Activated naive CD4-positive, alpha-beta T cell treated with anti-CD3 and anti-CD28 coated beads, Interleukin-2, amount 10 ng/mL, durations not matched to agents 7 days and 5 days (primary cell): ENCODE measurements around the gene IGSF9B.
A peak's percentile ranks its signal among the peaks of the same experiment; 100 is the strongest.

ENCODE experiments used
- CTCF ChIA-PET: fragments of 350-600 bp; sonication (Branson Sonifier 250); formaldehyde crosslinking; loops from one replicate; lab custom pipeline; 2021; ENCODE audit warnings: antibody characterized with exemption; lab: Charles Lee
- DNase-seq: peaks from one replicate; pipeline ENCODE4 v3.0.0-alpha.2; 2020
- H3K27ac Mint-ChIP-seq: one replicate; pipeline ENCODE4 v1.8.0; 2021; ENCODE audit warnings: mild to moderate bottlenecking, moderate library complexity, mixed read lengths
- H3K27me3 Mint-ChIP-seq: one replicate; pipeline ENCODE4 v1.8.0; 2021; ENCODE audit warnings: mild to moderate bottlenecking, mixed read lengths
- H3K36me3 Mint-ChIP-seq: one replicate; pipeline ENCODE4 v1.8.0; 2021; ENCODE audit warnings: mixed read lengths
- H3K4me1 Mint-ChIP-seq: one replicate; pipeline ENCODE4 v1.8.0; 2021; ENCODE audit warnings: mixed read lengths
- H3K4me3 Mint-ChIP-seq: one replicate; pipeline ENCODE4 v1.8.0; 2021; ENCODE audit warnings: mild to moderate bottlenecking, moderate library complexity, mixed read lengths
- H3K9me3 Mint-ChIP-seq: one replicate; pipeline ENCODE4 v1.8.0; 2021; ENCODE audit warnings: mixed read lengths

The IGSF9B gene

GRCh38 chr11:133955081-133955891 lies 1.5 kb downstream of the IGSF9B start:
- H3K4me3 Mint-ChIP-seq, result peak overlapping the region; percentile 92
- CTCF ChIA-PET, result interaction anchor here (0.8 to 2.4 kb wide), 9 partner anchors 8 to 89 kb away, joined by 3 to 15 read pairs (median 4); no protein-coding TSS in a partner anchor
- peak; percentile 74 for DNase-seq
- peaks cover 26% of the 10 kb centered on the region for H3K36me3 Mint-ChIP-seq
- H3K27me3 Mint-ChIP-seq, result peaks cover 38% of the 10 kb centered on the region
- H3K9me3 Mint-ChIP-seq, result no peaks in the 10 kb centered on the region
- peaks cover 66% of the 10 kb centered on the region for H3K4me1 Mint-ChIP-seq
- H3K27ac Mint-ChIP-seq, result peak overlapping the region; percentile 68

GRCh38 chr11:133953999-133954398 lies 2.8 kb downstream of the IGSF9B start:
- Mint-ChIP-seq H3K9me3 (no peaks in the 10 kb centered on the region), H3K36me3 (peaks cover 34% of the 10 kb centered on the region), H3K4me1 (peaks cover 79% of the 10 kb centered on the region), H3K27me3 (peaks cover 25% of the 10 kb centered on the region), H3K4me3 (peak overlapping the region; percentile 92), H3K27ac (peak overlapping the region; percentile 85)
- DNase-seq, result no peak
- CTCF ChIA-PET, result no interaction called here

DNA sequence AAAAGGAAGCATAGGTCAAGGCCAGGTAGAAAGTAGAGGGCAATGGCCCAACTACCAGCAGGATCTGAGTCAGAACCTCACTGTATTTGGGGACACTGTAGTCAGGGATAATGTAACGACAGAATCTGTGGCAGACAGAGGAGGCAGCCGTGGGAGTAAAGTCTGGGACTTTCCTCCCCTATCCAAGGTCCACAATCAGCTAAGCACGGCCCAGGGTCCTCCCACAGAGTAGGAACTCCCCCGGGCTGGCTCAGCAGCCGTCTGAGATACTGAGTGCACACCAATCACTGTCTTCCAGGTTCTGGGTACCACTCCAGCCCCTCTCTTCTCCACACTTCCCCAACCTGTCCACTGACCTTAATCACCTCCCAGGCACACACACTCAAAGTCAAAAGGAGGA lies 3.2 kb downstream of the IGSF9B start:
- CTCF ChIA-PET, result no interaction called here
- Mint-ChIP-seq H3K27me3 (peaks cover 21% of the 10 kb centered on the region), H3K4me3 (peak overlapping the region; percentile 92), H3K27ac (peak overlapping the region; percentile 85), H3K36me3 (peaks cover 34% of the 10 kb centered on the region), H3K9me3 (no peaks in the 10 kb centered on the region), H3K4me1 (peaks cover 82% of the 10 kb centered on the region)
- no peak for DNase-seq

- peaks cover 38% of the 10 kb centered on the region for H3K36me3 Mint-ChIP-seq
- CTCF ChIA-PET, result no interaction called here
- no peaks in the 10 kb centered on the region for H3K9me3 Mint-ChIP-seq
- peaks cover 85% of the 10 kb centered on the region for H3K4me1 Mint-ChIP-seq
- H3K27ac Mint-ChIP-seq, result peak overlapping the region; percentile 85
- H3K27me3 Mint-ChIP-seq, result peaks cover 10% of the 10 kb centered on the region
- DNase-seq, result peak; percentile 47
- H3K4me3 Mint-ChIP-seq, result peak overlapping the region; percentile 92
Observed at GRCh38 chr11:133952199-133953190, 4.3 kb downstream of the IGSF9B start.

GRCh38 chr11:133951327-133952198 lies 5.2 kb downstream of the IGSF9B start:
- peaks cover 88% of the 10 kb centered on the region for H3K4me1 Mint-ChIP-seq
- peak overlapping the region; percentile 17 for H3K4me3 Mint-ChIP-seq
- H3K36me3 Mint-ChIP-seq, result peaks cover 41% of the 10 kb centered on the region
- no peaks in the 10 kb centered on the region for H3K9me3 Mint-ChIP-seq
- no peak for DNase-seq
- CTCF ChIA-PET, result no interaction called here
- H3K27me3 Mint-ChIP-seq, result peaks cover 3% of the 10 kb centered on the region
- peak overlapping the region; percentile 85 for H3K27ac Mint-ChIP-seq

- CTCF ChIA-PET, result interaction anchor here (4.1 kb wide), 1 partner anchor 8 kb away, joined by 19 read pairs; no protein-coding TSS in a partner anchor
- H3K27me3 Mint-ChIP-seq, result peaks cover 3% of the 10 kb centered on the region
- H3K4me1 Mint-ChIP-seq, result peaks cover 95% of the 10 kb centered on the region
- peak overlapping the region; percentile 75 for H3K27ac Mint-ChIP-seq
- DNase-seq, result no peak
- H3K9me3 Mint-ChIP-seq, result no peaks in the 10 kb centered on the region
- H3K36me3 Mint-ChIP-seq, result peaks cover 44% of the 10 kb centered on the region
- H3K4me3 Mint-ChIP-seq, result no peak overlapping the region
Observed at GRCh38 chr11:133950874-133951326, 5.9 kb downstream of the IGSF9B start.

- CTCF ChIA-PET, result interaction anchor here (4.1 kb wide), 1 partner anchor 8 kb away, joined by 19 read pairs; no protein-coding TSS in a partner anchor
- Mint-ChIP-seq H3K36me3 (peaks cover 46% of the 10 kb centered on the region), H3K27ac (peak overlapping the region; percentile 75), H3K27me3 (peaks cover 3% of the 10 kb centered on the region), H3K9me3 (no peaks in the 10 kb centered on the region), H3K4me1 (peaks cover 99% of the 10 kb centered on the region), H3K4me3 (no peak overlapping the region)
- no peak for DNase-seq
Observed at GRCh38 chr11:133950421-133950820, 6.3 kb downstream of the IGSF9B start.

GRCh38 chr11:133949129-133949528 lies 7.6 kb downstream of the IGSF9B start:
- H3K4me3 Mint-ChIP-seq, result peak overlapping the region; percentile 86
- no peaks in the 10 kb centered on the region for H3K27me3 Mint-ChIP-seq
- no peak for DNase-seq
- H3K4me1 Mint-ChIP-seq, result peaks cover 99% of the 10 kb centered on the region
- CTCF ChIA-PET, result interaction anchor here (1.4 to 4.1 kb wide), 2 partner anchors 10 to 22 kb away, joined by 13 to 19 read pairs; no protein-coding TSS in a partner anchor
- H3K27ac Mint-ChIP-seq, result peak overlapping the region; percentile 87
- H3K36me3 Mint-ChIP-seq, result peaks cover 45% of the 10 kb centered on the region
- H3K9me3 Mint-ChIP-seq, result no peaks in the 10 kb centered on the region

- Mint-ChIP-seq H3K4me3 (peak overlapping the region; percentile 86), H3K27ac (peak overlapping the region; percentile 87), H3K9me3 (no peaks in the 10 kb centered on the region), H3K27me3 (no peaks in the 10 kb centered on the region), H3K4me1 (peaks cover 99% of the 10 kb centered on the region), H3K36me3 (peaks cover 46% of the 10 kb centered on the region)
- DNase-seq, result no peak
- CTCF ChIA-PET, result interaction anchor here (0.9 to 4.1 kb wide), 10 partner anchors 7 to 152 kb away, joined by 3 to 31 read pairs (median 10); partner anchors contain the start of gene IGSF9B
Observed at GRCh38 chr11:133948711-133949110, 8.1 kb downstream of the IGSF9B start.

GRCh38 chr11:133947321-133947756 lies 9.4 kb downstream of the IGSF9B start:
- Mint-ChIP-seq H3K4me3 (peak overlapping the region; percentile 86), H3K27ac (peak overlapping the region; percentile 87), H3K4me1 (peaks cover 99% of the 10 kb centered on the region), H3K36me3 (peaks cover 51% of the 10 kb centered on the region), H3K27me3 (no peaks in the 10 kb centered on the region), H3K9me3 (no peaks in the 10 kb centered on the region)
- peak; percentile 86 for DNase-seq
- CTCF ChIA-PET, result interaction anchor here (0.7 to 4.1 kb wide), 21 partner anchors 9 to 170 kb away, joined by 3 to 31 read pairs (median 4); partner anchors contain the start of gene IGSF9B

DNA sequence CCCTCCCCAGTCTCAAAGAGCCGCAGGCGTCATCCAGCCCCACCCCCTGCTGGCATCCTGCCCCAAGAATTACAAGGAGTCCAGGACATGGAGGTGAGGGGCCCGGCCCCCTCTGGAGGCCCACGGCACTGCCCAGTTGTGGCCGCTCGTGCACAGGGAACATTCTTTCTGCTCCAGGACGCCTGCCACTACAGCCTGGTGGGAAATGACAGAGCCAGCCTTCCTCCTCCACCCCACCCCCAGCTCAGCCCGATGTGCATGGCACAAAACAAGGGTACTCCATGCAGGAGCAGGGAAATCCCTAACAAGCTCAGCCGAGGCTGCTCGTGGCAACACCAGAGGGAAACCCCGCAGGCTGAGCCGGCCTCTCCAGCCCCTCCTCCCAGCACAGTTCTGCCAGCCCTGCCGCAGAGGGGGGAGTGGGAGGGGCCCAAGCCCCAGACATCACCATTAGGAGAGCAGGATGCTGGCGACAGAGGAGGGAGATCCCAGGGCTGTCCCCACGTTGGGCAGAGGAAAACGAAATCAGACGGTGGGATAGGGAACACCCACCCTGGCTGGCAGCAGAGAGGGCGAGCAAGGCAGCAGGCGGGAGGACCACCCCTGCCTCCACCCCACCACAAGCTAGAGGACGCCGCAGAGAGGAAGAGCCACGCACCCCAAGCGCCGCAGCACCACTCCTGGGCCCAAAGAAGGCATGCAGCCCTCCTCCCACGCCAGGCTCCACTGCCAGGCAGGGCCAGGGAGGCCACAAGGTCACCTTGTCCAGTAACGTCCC lies 10.0 kb downstream of the IGSF9B start:
- CTCF ChIA-PET, result interaction anchor here (0.7 to 4.1 kb wide), 19 partner anchors 9 to 152 kb away, joined by 3 to 31 read pairs (median 4); partner anchors contain the start of gene IGSF9B
- peaks cover 99% of the 10 kb centered on the region for H3K4me1 Mint-ChIP-seq
- DNase-seq, result peak; percentile 72
- H3K4me3 Mint-ChIP-seq, result peak overlapping the region; percentile 86
- H3K36me3 Mint-ChIP-seq, result peaks cover 56% of the 10 kb centered on the region
- H3K27me3 Mint-ChIP-seq, result no peaks in the 10 kb centered on the region
- H3K9me3 Mint-ChIP-seq, result no peaks in the 10 kb centered on the region
- H3K27ac Mint-ChIP-seq, result peak overlapping the region; percentile 87

GRCh38 chr11:133946051-133946450 lies 10.7 kb downstream of the IGSF9B start:
- Mint-ChIP-seq H3K36me3 (peaks cover 61% of the 10 kb centered on the region), H3K27me3 (no peaks in the 10 kb centered on the region), H3K9me3 (no peaks in the 10 kb centered on the region), H3K27ac (peak overlapping the region; percentile 96), H3K4me1 (peaks cover 97% of the 10 kb centered on the region), H3K4me3 (peak overlapping the region; percentile 86)
- CTCF ChIA-PET, result interaction anchor here (1.3 to 2.6 kb wide), 6 partner anchors 9 to 105 kb away, joined by 3 to 31 read pairs (median 8); no protein-coding TSS in a partner anchor
- DNase-seq, result no peak
